Measurements from ENCODE around the gene FIBCD1.

FIBCD1 gene

GRCh38 chr9:130938652-130939404 is at the start of gene FIBCD1:
TSS of gene FIBCD1 (minus strand) at chr9:130939247. CDS start at chr9:130938607, 640 bp downstream.
- DNase-seq (ENCODE audit: low read depth in 2 of 3, low spot score in 1 of 3): no peak

GRCh38 chr9:130988400-130988747 is 49.3 kb upstream of the FIBCD1 start:
- no peak for DNase-seq (ENCODE audit: low read depth in 2 of 3, low spot score in 1 of 3)

- DNase-seq (ENCODE audit: low read depth in 2 of 3, low spot score in 1 of 3): no peak
Observed at GRCh38 chr9:130987738-130988399, 48.8 kb upstream of the FIBCD1 start.

- DNase-seq (ENCODE audit: low read depth in 2 of 3, low spot score in 1 of 3): no peak
Observed at GRCh38 chr9:130987054-130987453, 48.0 kb upstream of the FIBCD1 start.

GRCh38 chr9:130986356-130986965 is 47.4 kb upstream of the FIBCD1 start:
- no peak for DNase-seq (ENCODE audit: low read depth in 2 of 3, low spot score in 1 of 3)

- DNase-seq (ENCODE audit: low read depth in 2 of 3, low spot score in 1 of 3): no peak
Observed at GRCh38 chr9:130985606-130986162, 46.6 kb upstream of the FIBCD1 start.

- no peak for DNase-seq (ENCODE audit: low read depth in 2 of 3, low spot score in 1 of 3)
Observed at GRCh38 chr9:130985029-130985428, 46.0 kb upstream of the FIBCD1 start.

GRCh38 chr9:130984521-130984920 is 45.5 kb upstream of the FIBCD1 start:
- no peak for DNase-seq (ENCODE audit: low read depth in 2 of 3, low spot score in 1 of 3)

GRCh38 chr9:130983970-130984369 is 44.9 kb upstream of the FIBCD1 start:
- DNase-seq (ENCODE audit: low read depth in 2 of 3, low spot score in 1 of 3): no peak

- DNase-seq (ENCODE audit: low read depth in 2 of 3, low spot score in 1 of 3): no peak
Observed at GRCh38 chr9:130983359-130983670, 44.3 kb upstream of the FIBCD1 start.

GRCh38 chr9:130982636-130983358 is 43.8 kb upstream of the FIBCD1 start:
- DNase-seq (ENCODE audit: low read depth in 2 of 3, low spot score in 1 of 3): no peak

GRCh38 chr9:130981756-130982137 is 42.7 kb upstream of the FIBCD1 start:
- DNase-seq (ENCODE audit: low read depth in 2 of 3, low spot score in 1 of 3): no peak

GRCh38 chr9:130981002-130981755 is 42.1 kb upstream of the FIBCD1 start:
- no peak for DNase-seq (ENCODE audit: low read depth in 2 of 3, low spot score in 1 of 3)

- DNase-seq (ENCODE audit: low read depth in 2 of 3, low spot score in 1 of 3): no peak
Observed at GRCh38 chr9:130980526-130980925, 41.5 kb upstream of the FIBCD1 start.

GRCh38 chr9:130979591-130980385 is 40.7 kb upstream of the FIBCD1 start:
- no peak for DNase-seq (ENCODE audit: low read depth in 2 of 3, low spot score in 1 of 3)

- DNase-seq (ENCODE audit: low read depth in 2 of 3, low spot score in 1 of 3): no peak
Observed at GRCh38 chr9:130977811-130978221, 38.8 kb upstream of the FIBCD1 start.

- no peak for DNase-seq (ENCODE audit: low read depth in 2 of 3, low spot score in 1 of 3)
Observed at GRCh38 chr9:130975932-130976841, 37.1 kb upstream of the FIBCD1 start.

- no peak for DNase-seq (ENCODE audit: low read depth in 2 of 3, low spot score in 1 of 3)
Observed at GRCh38 chr9:130975156-130975555, 36.1 kb upstream of the FIBCD1 start.

- DNase-seq (ENCODE audit: low read depth in 2 of 3, low spot score in 1 of 3): no peak
Observed at GRCh38 chr9:130974697-130975096, 35.6 kb upstream of the FIBCD1 start.
